Neural cell (in vitro differentiated cells): ENCODE measurements around the gene RPLP2.

Source experiments
- EP300 ChIP-seq: fragments of 450-650 bp; conservative IDR thresholded peaks from 2 replicates; pipeline ENCODE4 v1.6.1; 2014; ENCODE audit warnings: antibody characterized with exemption, mild to moderate bottlenecking, moderate library complexity; ENCODE audit not compliant: poor library complexity, severe bottlenecking
- EZH2 ChIP-seq: fragments of 200-600, 300-800 bp; shearing (Covaris generic), sonication (generic); IDR thresholded peaks from 2 replicates; pipeline ENCODE4 v1.6.1; 2014; ENCODE audit warnings: antibody characterized with exemption, low read length, borderline replicate concordance, mild to moderate bottlenecking; ENCODE audit not compliant: insufficient read depth, poor library complexity, severe bottlenecking
- MXI1 ChIP-seq: fragments of 450-650 bp; conservative IDR thresholded peaks from 2 replicates; pipeline ENCODE4 v1.6.1; 2014; ENCODE audit warnings: antibody characterized with exemption, mild to moderate bottlenecking; ENCODE audit not compliant: poor library complexity, severe bottlenecking
- POLR2AphosphoS5 ChIP-seq: IDR thresholded peaks from 2 replicates; pipeline ENCODE4 v1.6.1; 2012
- RAD21 ChIP-seq: fragments of 450-650 bp; conservative IDR thresholded peaks from 2 replicates; pipeline ENCODE4 v1.6.1; 2014; ENCODE audit warnings: antibody characterized with exemption, mild to moderate bottlenecking, moderate library complexity
- SMC3 ChIP-seq: fragments of 450-650 bp; conservative IDR thresholded peaks from 2 replicates; pipeline ENCODE4 v1.6.1; 2014; ENCODE audit warnings: antibody characterized with exemption, mild to moderate bottlenecking, moderate library complexity; ENCODE audit not compliant: poor library complexity
- TAF1 ChIP-seq: IDR thresholded peaks from 2 replicates; pipeline ENCODE4 v1.6.1; 2012; ENCODE audit warnings: low read depth
- TF ChIP-seq, protein P1 (sequence below): IDR thresholded peaks from 2 replicates; pipeline ENCODE4 v1.6.1; 2012; ENCODE audit warnings: borderline replicate concordance
- TF ChIP-seq, protein P2 (sequence below): fragments of 450-650 bp; IDR thresholded peaks from 2 replicates; pipeline ENCODE4 v1.5.1; 2014; ENCODE audit warnings: antibody characterized with exemption, mild to moderate bottlenecking, moderate library complexity; ENCODE audit not compliant: poor library complexity, severe bottlenecking

DNA sequence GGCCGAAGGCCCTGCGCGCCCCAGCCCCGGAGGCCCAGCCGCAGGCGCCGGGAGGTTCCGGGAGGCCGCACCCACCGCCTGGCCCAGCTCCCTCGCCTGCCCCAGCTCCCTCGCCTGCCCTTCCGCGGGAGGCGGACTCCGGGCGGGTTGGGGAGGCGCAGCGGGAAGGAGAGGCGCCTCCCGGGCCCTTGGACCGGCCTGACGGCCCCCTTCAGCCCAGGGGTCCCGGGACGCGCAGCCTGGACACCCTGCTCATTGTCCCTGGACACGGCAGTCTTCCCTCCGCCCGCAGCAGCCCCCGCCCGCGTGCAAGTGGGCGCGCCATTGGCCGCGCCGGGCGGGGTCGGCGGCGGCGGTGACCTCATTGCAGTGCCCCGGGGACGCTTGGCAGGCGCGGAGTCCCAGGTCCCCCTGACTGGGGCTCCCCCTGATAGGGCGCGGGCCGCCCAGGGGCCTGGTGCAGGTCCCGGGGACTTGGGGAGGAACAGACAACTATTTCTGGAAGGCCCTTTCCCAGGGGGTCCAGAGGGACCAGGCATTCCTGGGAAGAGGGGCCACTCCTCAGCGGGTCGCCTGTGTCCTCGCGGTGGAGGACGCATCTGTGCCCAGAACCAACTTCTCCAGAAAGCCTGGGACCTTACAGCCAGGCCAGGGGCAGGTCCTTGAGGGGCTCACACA is 23.5 kb downstream of the RPLP2 start:
- TF ChIP-seq, protein P1, sequence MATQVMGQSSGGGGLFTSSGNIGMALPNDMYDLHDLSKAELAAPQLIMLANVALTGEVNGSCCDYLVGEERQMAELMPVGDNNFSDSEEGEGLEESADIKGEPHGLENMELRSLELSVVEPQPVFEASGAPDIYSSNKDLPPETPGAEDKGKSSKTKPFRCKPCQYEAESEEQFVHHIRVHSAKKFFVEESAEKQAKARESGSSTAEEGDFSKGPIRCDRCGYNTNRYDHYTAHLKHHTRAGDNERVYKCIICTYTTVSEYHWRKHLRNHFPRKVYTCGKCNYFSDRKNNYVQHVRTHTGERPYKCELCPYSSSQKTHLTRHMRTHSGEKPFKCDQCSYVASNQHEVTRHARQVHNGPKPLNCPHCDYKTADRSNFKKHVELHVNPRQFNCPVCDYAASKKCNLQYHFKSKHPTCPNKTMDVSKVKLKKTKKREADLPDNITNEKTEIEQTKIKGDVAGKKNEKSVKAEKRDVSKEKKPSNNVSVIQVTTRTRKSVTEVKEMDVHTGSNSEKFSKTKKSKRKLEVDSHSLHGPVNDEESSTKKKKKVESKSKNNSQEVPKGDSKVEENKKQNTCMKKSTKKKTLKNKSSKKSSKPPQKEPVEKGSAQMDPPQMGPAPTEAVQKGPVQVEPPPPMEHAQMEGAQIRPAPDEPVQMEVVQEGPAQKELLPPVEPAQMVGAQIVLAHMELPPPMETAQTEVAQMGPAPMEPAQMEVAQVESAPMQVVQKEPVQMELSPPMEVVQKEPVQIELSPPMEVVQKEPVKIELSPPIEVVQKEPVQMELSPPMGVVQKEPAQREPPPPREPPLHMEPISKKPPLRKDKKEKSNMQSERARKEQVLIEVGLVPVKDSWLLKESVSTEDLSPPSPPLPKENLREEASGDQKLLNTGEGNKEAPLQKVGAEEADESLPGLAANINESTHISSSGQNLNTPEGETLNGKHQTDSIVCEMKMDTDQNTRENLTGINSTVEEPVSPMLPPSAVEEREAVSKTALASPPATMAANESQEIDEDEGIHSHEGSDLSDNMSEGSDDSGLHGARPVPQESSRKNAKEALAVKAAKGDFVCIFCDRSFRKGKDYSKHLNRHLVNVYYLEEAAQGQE: no peak
- TF ChIP-seq, protein P2, sequence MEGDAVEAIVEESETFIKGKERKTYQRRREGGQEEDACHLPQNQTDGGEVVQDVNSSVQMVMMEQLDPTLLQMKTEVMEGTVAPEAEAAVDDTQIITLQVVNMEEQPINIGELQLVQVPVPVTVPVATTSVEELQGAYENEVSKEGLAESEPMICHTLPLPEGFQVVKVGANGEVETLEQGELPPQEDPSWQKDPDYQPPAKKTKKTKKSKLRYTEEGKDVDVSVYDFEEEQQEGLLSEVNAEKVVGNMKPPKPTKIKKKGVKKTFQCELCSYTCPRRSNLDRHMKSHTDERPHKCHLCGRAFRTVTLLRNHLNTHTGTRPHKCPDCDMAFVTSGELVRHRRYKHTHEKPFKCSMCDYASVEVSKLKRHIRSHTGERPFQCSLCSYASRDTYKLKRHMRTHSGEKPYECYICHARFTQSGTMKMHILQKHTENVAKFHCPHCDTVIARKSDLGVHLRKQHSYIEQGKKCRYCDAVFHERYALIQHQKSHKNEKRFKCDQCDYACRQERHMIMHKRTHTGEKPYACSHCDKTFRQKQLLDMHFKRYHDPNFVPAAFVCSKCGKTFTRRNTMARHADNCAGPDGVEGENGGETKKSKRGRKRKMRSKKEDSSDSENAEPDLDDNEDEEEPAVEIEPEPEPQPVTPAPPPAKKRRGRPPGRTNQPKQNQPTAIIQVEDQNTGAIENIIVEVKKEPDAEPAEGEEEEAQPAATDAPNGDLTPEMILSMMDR: no peak
- TF ChIP-seq EP300 (no peak), POLR2AphosphoS5 (peak; percentile 37), TAF1 (no peak), MXI1 (peak; percentile 34), EZH2 (no peak), RAD21 (peak; percentile 10), SMC3 (no peak)
